ENCODE data around the gene COL28A1. TPM values are rescaled to one million over a fixed set of nuclear protein-coding genes. Genes with fewer than 3 reads are reported as not detected.
"Not testable (repeated sequence)": the region's sequence is repeated elsewhere in the genome, so short reads cannot be mapped to it uniquely, and the experiment has no call there.

The COL28A1 gene
- total RNA-seq, 1 donor from 2014 or later, result 2.0 TPM

GRCh38 chr7:7565018-7565680 is 29.5 kb upstream of the COL28A1 start:
- ATAC-seq, result no peak
- intact Hi-C loops (cut with DNase I), result no loop called here
- Histone ChIP-seq H3K27me3 (ENCODE audit: low read depth) (no peaks in the 10 kb centered on the region), H3K36me3 (no peaks in the 10 kb centered on the region), H3K27ac (peak overlapping the region; percentile 90), H3K9me3 (no peaks in the 10 kb centered on the region), H3K4me3 (no peak overlapping the region), H3K4me1 (peaks cover 36% of the 10 kb centered on the region)
- TF ChIP-seq CTCF (IDR thresholded peaks at IDR 0.05), result no peak
- no peak for DNase-seq

DNA sequence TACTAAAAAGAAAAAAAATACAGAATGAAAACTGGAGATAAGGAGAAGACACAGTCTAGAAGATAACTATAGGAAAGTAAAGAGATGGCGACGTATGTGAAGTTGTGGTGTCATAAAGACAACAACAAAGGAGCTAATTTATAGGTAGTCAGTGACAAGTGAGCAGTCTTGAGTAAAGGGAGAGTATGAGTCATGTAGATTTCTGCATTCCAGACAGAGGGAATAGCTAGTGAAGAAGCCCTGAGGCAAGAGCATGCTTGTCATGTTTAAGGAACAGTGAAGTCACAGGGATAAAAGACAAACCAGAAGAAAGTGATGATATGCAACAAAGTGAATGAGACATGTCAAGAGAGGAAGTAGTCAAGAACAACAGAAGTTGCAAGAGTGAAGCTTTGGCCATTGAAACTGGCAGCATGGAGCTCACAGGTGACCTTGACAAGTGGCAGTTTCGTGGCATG is 28.7 kb upstream of the COL28A1 start:
- Histone ChIP-seq H3K4me1 (peaks cover 31% of the 10 kb centered on the region), H3K4me3 (no peak overlapping the region), H3K36me3 (no peaks in the 10 kb centered on the region), H3K9me3 (no peaks in the 10 kb centered on the region), H3K27ac (no peak overlapping the region), H3K27me3 (ENCODE audit: low read depth) (no peaks in the 10 kb centered on the region)
- no peak for TF ChIP-seq CTCF (IDR thresholded peaks at IDR 0.05)
- no peak for ATAC-seq
- DNase-seq, result no peak
- intact Hi-C loops (cut with DNase I), result no loop called here

GRCh38 chr7:7563813-7564212 is 28.1 kb upstream of the COL28A1 start:
- TF ChIP-seq CTCF (IDR thresholded peaks at IDR 0.05), result no peak
- Histone ChIP-seq H3K27ac (peak overlapping the region; percentile 26), H3K4me1 (peaks cover 26% of the 10 kb centered on the region), H3K9me3 (no peaks in the 10 kb centered on the region), H3K4me3 (no peak overlapping the region), H3K36me3 (no peaks in the 10 kb centered on the region), H3K27me3 (ENCODE audit: low read depth) (no peaks in the 10 kb centered on the region)
- ATAC-seq (no peak), DNase-seq (no peak)
- intact Hi-C loops (cut with DNase I), result no loop called here

- peak overlapping the region; percentile 19 for H3K27ac ChIP-seq
- intact Hi-C loops (cut with DNase I), result no loop called here
- H3K4me3 ChIP-seq, result no peak overlapping the region
- no peak for DNase-seq
- H3K27me3 ChIP-seq (ENCODE audit: low read depth), result no peaks in the 10 kb centered on the region
- peak in 1 of 2 donors; percentile 11 for ATAC-seq
- TF ChIP-seq CTCF (IDR thresholded peaks at IDR 0.05), result no peak
- H3K9me3 ChIP-seq, result no peaks in the 10 kb centered on the region
- H3K4me1 ChIP-seq, result peaks cover 20% of the 10 kb centered on the region
- no peaks in the 10 kb centered on the region for H3K36me3 ChIP-seq
Observed at GRCh38 chr7:7563269-7563668, 27.6 kb upstream of the COL28A1 start.

- H3K4me3 ChIP-seq, result no peak overlapping the region
- intact Hi-C loops (cut with DNase I), result no loop called here
- peaks cover 15% of the 10 kb centered on the region for H3K4me1 ChIP-seq
- no peaks in the 10 kb centered on the region for H3K9me3 ChIP-seq
- ATAC-seq (no peak), DNase-seq (no peak)
- no peak overlapping the region for H3K27ac ChIP-seq
- no peak for TF ChIP-seq CTCF (IDR thresholded peaks at IDR 0.05)
- H3K27me3 ChIP-seq (ENCODE audit: low read depth), result no peaks in the 10 kb centered on the region
- H3K36me3 ChIP-seq, result no peaks in the 10 kb centered on the region
Observed at GRCh38 chr7:7562736-7563135, 27.1 kb upstream of the COL28A1 start.

DNA sequence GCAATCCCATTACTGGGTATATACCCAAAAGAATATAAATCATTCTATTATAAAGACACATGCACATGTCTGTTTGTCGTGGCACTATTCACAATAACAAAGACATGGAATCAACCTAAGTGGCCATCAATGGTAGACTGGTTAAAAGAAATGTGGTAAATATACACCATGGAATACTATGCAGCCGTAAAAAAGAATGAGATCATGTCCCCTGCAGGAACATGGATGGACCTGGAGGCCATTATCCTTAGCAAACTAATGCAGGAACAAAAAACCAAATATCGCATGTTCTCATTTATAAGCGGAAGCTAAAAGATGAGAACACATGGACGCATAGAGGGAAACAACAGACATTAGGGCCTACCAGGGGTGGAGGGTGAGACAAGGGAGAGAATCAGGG is 25.9 kb upstream of the COL28A1 start:
- ATAC-seq; H3K9me3 ChIP-seq; intact Hi-C loops (cut with DNase I); H3K27ac ChIP-seq; DNase-seq; H3K36me3 ChIP-seq; H3K4me3 ChIP-seq; H3K27me3 ChIP-seq (ENCODE audit: low read depth): not testable (repeated sequence)
- H3K4me1 ChIP-seq, result peaks cover 13% of the 10 kb centered on the region

All from lower lobe of right lung (tissue), 2 donors.